K562 (cell line): ENCODE results near the gene OPRL1. TPM values are rescaled to one million over a fixed set of nuclear protein-coding genes. Genes with fewer than 3 reads are reported as not detected.

ENCODE experiments used
- ADNP ChIP-seq: fragments of 200-800 bp; sonication (Bioruptor generic); IDR thresholded peaks from 2 replicates; pipeline ENCODE4 v1.6.1; 2016; ENCODE audit warnings: missing genetic modification characterization, missing compliant biosample characterization
- ARID1B ChIP-seq: fragments of 450-650 bp; IDR thresholded peaks from 2 replicates; pipeline ENCODE4 v1.6.1; 2016; ENCODE audit warnings: antibody characterized with exemption, mild to moderate bottlenecking, inconsistent platforms
- BCLAF1 ChIP-seq, 2 experiments: fragments of 450-650 bp in 1 of 2; IDR thresholded peaks; 2 replicates each; pipeline ENCODE4 v1.6.1; 2011 to 2017; ENCODE audit warnings: low read depth in 2 of 2, antibody characterized with exemption in 1 of 2, borderline replicate concordance in 1 of 2, low read length in 1 of 2, mild to moderate bottlenecking in 1 of 2, mixed read lengths in 1 of 2; ENCODE audit not compliant: control insufficient read depth in 1 of 2
- BMI1 ChIP-seq: fragments of 150-350 bp; IDR thresholded peaks from 2 replicates; pipeline ENCODE4 v1.6.1; 2014; ENCODE audit warnings: low read length
- BRD9 ChIP-seq: fragments of 450-650 bp; IDR thresholded peaks from 2 replicates; pipeline ENCODE4 v1.6.1; 2018; ENCODE audit warnings: low read depth; ENCODE audit not compliant: partially characterized antibody
- ELF4 ChIP-seq: fragments of 450-650 bp; formaldehyde crosslinking; IDR thresholded peaks from 2 replicates; pipeline ENCODE4 v1.4.0; 2022; ENCODE audit warnings: missing genetic modification characterization
- HEY1 ChIP-seq: fragments of 250-450 bp; sonication (Bioruptor Pico); IDR thresholded peaks from 2 replicates; pipeline ENCODE4 v1.5.0; 2020; ENCODE audit warnings: mild to moderate bottlenecking, moderate library complexity, borderline replicate concordance
- MAZ ChIP-seq, 2 experiments: fragments of 450-650 bp in 1 of 2; sonication (generic) in 1 of 2; formaldehyde crosslinking; IDR thresholded peaks in 1 of 2; conservative IDR thresholded peaks in 1 of 2; 2 replicates each; pipeline versions ENCODE4 v1.4.0 to v1.5.0; 2020; ENCODE audit warnings: mild to moderate bottlenecking in 1 of 2, missing genetic modification reagents in 1 of 2
- MCM2 ChIP-seq: fragments of 450-650 bp; IDR thresholded peaks from 2 replicates; pipeline ENCODE4 v1.6.1; 2017; ENCODE audit warnings: low read depth, mild to moderate bottlenecking
- MLLT1 ChIP-seq, 2 experiments: fragments of 450-650 bp; IDR thresholded peaks; 2 replicates each; pipeline ENCODE4 v1.6.1; 2016
- NR1H2 ChIP-seq: sonication (generic); formaldehyde crosslinking; IDR thresholded peaks from 2 replicates; pipeline ENCODE4 v1.4.0; 2020; ENCODE audit warnings: mild to moderate bottlenecking, missing genetic modification reagents
- POLR2A ChIP-seq: fragments of 450-650 bp; conservative IDR thresholded peaks from 2 replicates; pipeline ENCODE4 v1.6.1; 2016
- POLR2B ChIP-seq: fragments of 450-650 bp; IDR thresholded peaks from 2 replicates; pipeline ENCODE4 v1.6.1; 2018; ENCODE audit warnings: low read depth; ENCODE audit not compliant: partially characterized antibody
- SIRT6 ChIP-seq: IDR thresholded peaks from one replicate; pipeline ENCODE4 v1.6.1; 2012; ENCODE audit warnings: low read depth, mild to moderate bottlenecking, control low read depth, inconsistent platforms, low read length, moderate library complexity
- SMAD1 ChIP-seq: fragments of 150-350 bp; IDR thresholded peaks from 2 replicates; pipeline ENCODE4 v1.6.1; 2014; ENCODE audit warnings: low read length, low read depth; ENCODE audit not compliant: partially characterized antibody
- SNRNP70 ChIP-seq: fragments of 200-400 bp; formaldehyde crosslinking; optimal IDR thresholded peaks from 2 replicates; pipeline ENCODE3; 2017; ENCODE audit warnings: low read depth, low read length
- SRF ChIP-seq, 2 experiments: fragments of 250-450, 450-650 bp in 1 of 2; sonication (Bioruptor Pico) in 1 of 2; sonication (generic) in 1 of 2; formaldehyde crosslinking; IDR thresholded peaks; 2 replicates each; pipeline versions ENCODE4 v1.5.0 to v1.5.1; 2020 to 2022; ENCODE audit warnings: mild to moderate bottlenecking in 1 of 2, missing genetic modification reagents in 1 of 2
- TCFL5 ChIP-seq: fragments of 250-450 bp; sonication (Bioruptor Pico); conservative IDR thresholded peaks from 2 replicates; pipeline ENCODE4 v1.6.1; 2021; ENCODE audit warnings: mild to moderate bottlenecking, moderate library complexity, matching md5 sums
- UBTF ChIP-seq, 2 experiments: IDR thresholded peaks; 2 replicates each; pipeline ENCODE4 v1.6.1; 2012; ENCODE audit warnings: improper control_type of control experiment in 2 of 2, low read depth in 2 of 2, low read length in 2 of 2, borderline replicate concordance in 1 of 2
- XRCC5 ChIP-seq: fragments of 200-400 bp; formaldehyde crosslinking; IDR thresholded peaks from 2 replicates; pipeline ENCODE4 v1.6.1; 2017; ENCODE audit warnings: low read depth, mild to moderate bottlenecking, low read length
- ZFPM2 ChIP-seq: fragments of 250-450 bp; sonication (Bioruptor Pico); IDR thresholded peaks from 2 replicates; pipeline ENCODE4 v1.5.1; 2022; ENCODE audit warnings: mild to moderate bottlenecking
- ZNF583 ChIP-seq: fragments of 250-450 bp; sonication (Bioruptor Pico); IDR thresholded peaks from 2 replicates; pipeline ENCODE4 v1.4.0; 2020
- polyA plus RNA-seq, 8 experiments: library from polyadenylated mRNA; depleted of rRNA in 4 of 8; stranded (reverse) in 5 of 8; unstranded in 3 of 8; fragments of >200 nt; fragmentation: Nextera tagmentation in 2 of 8; fragmentation: Illumina TruSeq in 1 of 8; extraction: Ambion mirVana in 2 of 8; extraction: Trizol in 1 of 8; gene quantifications; 2 replicates each; pipeline versions ENCODE4 v1.2.1 to v1.2.3, GENCODE V29; 2011 to 2014; ENCODE audit warnings: inconsistent platforms in 1 of 8, missing spikeins in 1 of 8
- total RNA-seq, 7 experiments: library from RNA; depleted of rRNA in 6 of 7; stranded (reverse); fragments of >200 nt in 6 of 7; fragmentation: Illumina TruSeq in 2 of 7; extraction: Trizol in 2 of 7; gene quantifications; 2 replicates each; pipeline versions ENCODE4 v1.2.1 to v1.2.3, GENCODE V29; 2011 to 2021; ENCODE audit warnings: low replicate concordance in 1 of 7

The OPRL1 gene
- total and polyA plus RNA-seq, 9 of the 15 experiments (the other 6 are each of a cell fraction or from before 2014, with no cell fraction given) = 0.06 to 0.33 (median 0.11) TPM; not detected in 2

- TF ChIP-seq BRD9 = peak; percentile 38
- no peak for TF ChIP-seq SNRNP70
- TF ChIP-seq ADNP (tag) = no peak
- TF ChIP-seq ELF4 (CRISPR knock-in tag) = no peak
- no peak for TF ChIP-seq ZNF583 (CRISPR knock-in tag)
- TF ChIP-seq XRCC5 = no peak
- TF ChIP-seq BMI1 = no peak
- no peak for TF ChIP-seq MCM2
- no peak for TF ChIP-seq HEY1 (CRISPR knock-in tag)
- no peak for TF ChIP-seq MLLT1 (IDR thresholded peaks at IDR 0.05)
- no peak for TF ChIP-seq BCLAF1 (IDR thresholded peaks at IDR 0.05; ENCODE audit: borderline replicate concordance in 1 of 2, control insufficient read depth in 1 of 2, low read depth in 2 of 2, low read length in 1 of 2)
- TF ChIP-seq POLR2B = no peak
- TF ChIP-seq ZFPM2 (CRISPR knock-in tag) = no peak
- TF ChIP-seq POLR2A = peak; percentile 51; the same call in 1 of the 2 replicates
- TF ChIP-seq UBTF (IDR thresholded peaks at IDR 0.05; ENCODE audit: borderline replicate concordance in 1 of 2, low read depth in 2 of 2, low read length in 2 of 2) = peak; percentile 94 to 97; a peak in 3 of 4 replicates
- TF ChIP-seq SIRT6 = no peak
- no peak for TF ChIP-seq SRF (CRISPR knock-in tag; IDR thresholded peaks at IDR 0.05)
- peak; percentile 82 for TF ChIP-seq ARID1B
- TF ChIP-seq NR1H2 = no peak
- peak; percentile 23 for TF ChIP-seq SMAD1
- TF ChIP-seq TCFL5 (CRISPR knock-in tag) = no peak
- peak; percentile 33 to 69; a peak in 3 of 4 replicates for TF ChIP-seq MAZ (CRISPR knock-in tag; conservative IDR thresholded peaks at IDR 0.05 in 1 of 2, IDR thresholded peaks at IDR 0.05 in 1 of 2)
These were observed 37.7 kb upstream of the OPRL1 start (continued) for GRCh38 chr20:64042054-64042781.
